IMR-90 (cell line): ENCODE data around the gene PRRX1. TPM values are rescaled to one million over a fixed set of nuclear protein-coding genes. Genes with fewer than 3 reads are reported as not detected.
A peak's percentile ranks its signal among the peaks of the same experiment; 100 is the strongest.

Source experiments
- ATAC-seq: fragments of 200-7000 bp; cut with Tn5 transposase; 2 replicates; pipeline ENCODE4 v1.9.1; 2020; ENCODE audit warnings: low read depth, mild to moderate bottlenecking, moderate library complexity
- BruUV-seq: library from RNA; stranded (reverse); fragments of 400-500 nt; replicated peaks from 2 replicates; lab custom pipeline; 2021; lab: Mats Ljungman, UMichigan
- CTCF ChIA-PET: fragments of 300-600 bp; formaldehyde crosslinking; extraction: SDS; loops from one replicate; lab custom pipeline; 2021; ENCODE audit warnings: antibody characterized with exemption; lab: Yijun Ruan, JAX
- POLR2A ChIA-PET: fragments of 300-600 bp; sonication (Branson Sonifier 250); formaldehyde crosslinking; loops from one replicate; lab custom pipeline; 2022; ENCODE audit warnings: antibody characterized with exemption; ENCODE audit not compliant: unreplicated experiment; lab: Charles Lee
- DNase-seq: peaks from one replicate; pipeline ENCODE4 v3.0.0; 2013
- H2AFZ ChIP-seq: replicated peaks from 2 replicates; pipeline ENCODE3; 2013; ENCODE audit warnings: low read length, mild to moderate bottlenecking; ENCODE audit not compliant: poor library complexity
- H2AK5ac ChIP-seq: 2 replicates; pipeline ENCODE4 v1.6.1; 2013; ENCODE audit warnings: low read depth, low read length, inconsistent platforms
- H2AK9ac ChIP-seq: replicated peaks from 2 replicates; pipeline ENCODE3; 2013; ENCODE audit warnings: mild to moderate bottlenecking, low read depth, low read length, moderate library complexity; ENCODE audit not compliant: poor library complexity
- H2BK120ac ChIP-seq: 2 replicates; pipeline ENCODE4 v1.6.1; 2013; ENCODE audit warnings: low read depth, low read length, inconsistent platforms
- H2BK15ac ChIP-seq: 3 replicates; pipeline ENCODE4 v1.6.1; 2013; ENCODE audit warnings: low read depth, low read length, inconsistent platforms
- H2BK20ac ChIP-seq: 2 replicates; pipeline ENCODE4 v1.6.1; 2013; ENCODE audit warnings: low read depth, mild to moderate bottlenecking, inconsistent platforms, low read length, moderate library complexity
- H2BK5ac ChIP-seq: 2 replicates; pipeline ENCODE4 v1.6.1; 2013; ENCODE audit warnings: mild to moderate bottlenecking, low read depth, low read length, inconsistent platforms; ENCODE audit not compliant: poor library complexity, severe bottlenecking
- H3K14ac ChIP-seq: replicated peaks from 2 replicates; pipeline ENCODE4 v1.6.1; 2013; ENCODE audit warnings: low read depth, low read length, inconsistent platforms
- H3K18ac ChIP-seq: 2 replicates; pipeline ENCODE4 v1.6.1; 2013; ENCODE audit warnings: low read depth, low read length, control low read depth
- H3K23ac ChIP-seq: 2 replicates; pipeline ENCODE4 v1.6.1; 2013; ENCODE audit warnings: low read depth, low read length, inconsistent platforms
- H3K27ac ChIP-seq: 2 replicates; pipeline ENCODE4 v1.5.1; 2013; ENCODE audit warnings: mild to moderate bottlenecking, control low read depth, low read length; ENCODE audit not compliant: insufficient read depth
- H3K27me3 ChIP-seq: 2 replicates; pipeline ENCODE4 v1.6.1; 2013; ENCODE audit warnings: low read length; ENCODE audit not compliant: control insufficient read depth, insufficient read depth
- H3K36me3 ChIP-seq: 2 replicates; pipeline ENCODE4 v1.6.1; 2013; ENCODE audit warnings: low read length, mixed read lengths; ENCODE audit not compliant: control insufficient read depth, insufficient read depth
- H3K4ac ChIP-seq: 2 replicates; pipeline ENCODE4 v1.6.1; 2013; ENCODE audit warnings: low read depth, low read length, inconsistent platforms
- H3K4me1 ChIP-seq: 2 replicates; pipeline ENCODE4 v1.6.1; 2013; ENCODE audit warnings: low read length, mixed read lengths; ENCODE audit not compliant: control insufficient read depth, insufficient read depth
- H3K4me2 ChIP-seq: 2 replicates; pipeline ENCODE4 v1.6.1; 2013; ENCODE audit warnings: low read depth, mild to moderate bottlenecking, control low read depth, low read length, moderate library complexity
- H3K4me3 ChIP-seq: 2 replicates; pipeline ENCODE4 v1.5.1; 2013; ENCODE audit warnings: low read depth, mild to moderate bottlenecking, control low read depth, low read length, moderate library complexity; ENCODE audit not compliant: insufficient read depth
- H3K56ac ChIP-seq: 2 replicates; pipeline ENCODE4 v1.6.1; 2013; ENCODE audit warnings: low read length, inconsistent platforms; ENCODE audit not compliant: insufficient read depth; ENCODE audit errors: extremely low read depth
- H3K79me1 ChIP-seq, 2 experiments: 2 replicates each; pipeline ENCODE4 v1.6.1; 2013; ENCODE audit warnings: low read length in 2 of 2, inconsistent platforms in 1 of 2, low read depth in 1 of 2
- H3K9ac ChIP-seq: 2 replicates; pipeline ENCODE4 v1.6.1; 2013; ENCODE audit warnings: low read depth, low read length, control low read depth
- H3K9me1 ChIP-seq: 2 replicates; pipeline ENCODE4 v1.6.1; 2013; ENCODE audit warnings: low read length, inconsistent platforms; ENCODE audit not compliant: insufficient read depth
- H3K9me3 ChIP-seq: 2 replicates; pipeline ENCODE4 v1.6.1; 2013; ENCODE audit warnings: low read length; ENCODE audit not compliant: control insufficient read depth, insufficient read depth
- H4K20me1 ChIP-seq: 2 replicates; pipeline ENCODE4 v1.6.1; 2013; ENCODE audit warnings: low read length, inconsistent platforms; ENCODE audit not compliant: insufficient read depth
- H4K5ac ChIP-seq: 2 replicates; pipeline ENCODE4 v1.6.1; 2013; ENCODE audit warnings: mild to moderate bottlenecking, low read depth, low read length, control low read depth
- H4K8ac ChIP-seq, 2 experiments: 2 replicates each; pipeline ENCODE4 v1.6.1; 2013; ENCODE audit warnings: low read depth in 2 of 2, low read length in 2 of 2, control low read depth in 1 of 2, inconsistent platforms in 1 of 2
- H4K91ac ChIP-seq: 2 replicates; pipeline ENCODE4 v1.6.1; 2013; ENCODE audit warnings: low read depth, low read length, inconsistent platforms; ENCODE audit not compliant: insufficient read depth
- BHLHE40 ChIP-seq: fragments of 150-350 bp; IDR thresholded peaks from 2 replicates; pipeline ENCODE4 v1.6.1; 2016; ENCODE audit warnings: mild to moderate bottlenecking, low read depth, low read length
- MAZ ChIP-seq: IDR thresholded peaks from 2 replicates; pipeline ENCODE4 v1.6.1; 2012; ENCODE audit warnings: low read depth, mild to moderate bottlenecking, low read length, improper control_type of control experiment, moderate library complexity, borderline replicate concordance
- NFE2L2 ChIP-seq: fragments of 150-350 bp; IDR thresholded peaks from 2 replicates; pipeline ENCODE4 v1.6.1; 2016; ENCODE audit warnings: low read depth, mild to moderate bottlenecking, low read length
- POLR2A ChIP-seq: IDR thresholded peaks from 2 replicates; pipeline ENCODE4 v1.6.1; 2012; ENCODE audit warnings: mild to moderate bottlenecking, low read depth, low read length
- RAD21 ChIP-seq: IDR thresholded peaks from 2 replicates; pipeline ENCODE4 v1.6.1; 2012; ENCODE audit warnings: low read length, improper control_type of control experiment
- RCOR1 ChIP-seq: IDR thresholded peaks from 2 replicates; pipeline ENCODE4 v1.6.1; 2012; ENCODE audit warnings: mild to moderate bottlenecking, low read length, improper control_type of control experiment; ENCODE audit not compliant: insufficient replicate concordance
- SMC3 ChIP-seq: fragments of 150-350 bp; IDR thresholded peaks from 2 replicates; pipeline ENCODE4 v1.6.1; 2016; ENCODE audit warnings: low read depth, mild to moderate bottlenecking, antibody characterized with exemption, low read length, moderate library complexity
- WGBS, 2 experiments: methylation state at CpG; one replicate each; pipeline versions ENCODE4 v1.1.5 to v1.1.7; 2013; ENCODE audit warnings: missing lambda C conversion rate in 2 of 2; ENCODE audit not compliant: insufficient read length in 1 of 2; ENCODE audit errors: extremely low coverage in 2 of 2; 5-methylcytosine and 5-hydroxymethylcytosine counted together
- dilution Hi-C: fragments of 300-500 bp; cut with HindIII; formaldehyde crosslinking; loops from one replicate; pipeline ENCODE4 v1.14.3; 2018; ENCODE audit warnings: low sequenced_read_pairs; ENCODE audit not compliant: unreplicated experiment
- in situ Hi-C: fragments of 300-500 bp; cut with MboI; formaldehyde crosslinking; loops from 3 replicates; pipeline ENCODE4 v1.14.3; 2019; ENCODE audit warnings: low sequenced_read_pairs, inconsistent platforms, mixed read lengths
- intact Hi-C: fragments of 100-400 bp; cut with micrococcal nuclease; formaldehyde crosslinking; loops from 2 replicates; pipeline ENCODE4 v1.10.0; 2022
- polyA plus RNA-seq, 3 experiments: library from polyadenylated mRNA; depleted of rRNA; stranded (reverse); fragments of >200 nt; gene quantifications; 2 replicates each; pipeline ENCODE4 v1.2.3, GENCODE V29; 2012; ENCODE audit warnings: low replicate concordance in 1 of 3
- total RNA-seq: library from RNA; depleted of rRNA; stranded (reverse); fragments of >200 nt; gene quantifications from 2 replicates; pipeline ENCODE4 v1.2.3, GENCODE V29; 2012
- TF ChIP-seq, protein P1 (sequence below): fragments of 150-350 bp; IDR thresholded peaks from 2 replicates; pipeline ENCODE4 v1.6.1; 2016; ENCODE audit warnings: low read depth, mild to moderate bottlenecking, low read length, moderate library complexity, borderline replicate concordance

Gene PRRX1
- total and polyA plus RNA-seq, 2 of the 4 experiments (the other 2 are of a cell fraction): 50.0 to 65.4 TPM

DNA sequence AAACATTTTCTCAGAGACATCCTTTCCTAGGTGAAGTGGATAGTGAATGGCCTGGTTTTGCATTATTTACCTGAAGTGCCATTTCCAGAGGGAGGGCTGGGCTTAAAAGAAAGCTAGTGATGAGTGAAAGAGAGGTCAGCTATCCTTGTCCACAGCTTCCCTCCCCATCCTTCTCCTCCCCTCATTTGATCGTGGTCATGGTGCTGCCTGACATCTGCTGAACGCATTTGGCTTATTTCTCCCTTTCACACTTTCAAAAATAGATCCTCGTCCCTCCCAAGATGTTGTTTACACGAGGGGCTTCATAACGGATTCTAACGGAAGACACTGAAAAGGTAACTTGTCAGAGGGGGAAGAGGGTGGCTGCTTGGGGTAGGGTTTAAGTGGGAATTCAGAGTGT lies 66.1 kb downstream of the PRRX1 start:
- H3K4me2 ChIP-seq: peak overlapping the region; percentile 23; the same call in 1 of the 2 replicates
- peaks cover 0 to 20% of the 10 kb centered on the region in 2 experiments; a peak in 2 of 4 replicates for H3K79me1 ChIP-seq
- ATAC-seq (no peak), DNase-seq (no peak)
- H3K4me3 ChIP-seq: no peak overlapping the region
- H2BK15ac ChIP-seq: no peak overlapping the region
- no peak overlapping the region for H4K5ac ChIP-seq
- H3K27ac ChIP-seq: no peak overlapping the region; the same call in 1 of the 2 replicates
- peaks cover 12% of the 10 kb centered on the region for H3K4me1 ChIP-seq
- CTCF ChIA-PET: interaction anchor here (0.9 kb wide), 1 partner anchor 12 kb away, joined by 3 read pairs; no protein-coding TSS in a partner anchor
- H4K91ac ChIP-seq: peak overlapping the region; percentile 46
- peak overlapping the region in 1 of 2 experiments; percentile 39; a peak in 2 of 4 replicates for H4K8ac ChIP-seq
- TF ChIP-seq NFE2L2 (no peak), POLR2A (no peak), BHLHE40 (no peak), RCOR1 (no peak), MAZ (no peak), RAD21 (no peak), SMC3 (no peak)
- TF ChIP-seq, protein P1, sequence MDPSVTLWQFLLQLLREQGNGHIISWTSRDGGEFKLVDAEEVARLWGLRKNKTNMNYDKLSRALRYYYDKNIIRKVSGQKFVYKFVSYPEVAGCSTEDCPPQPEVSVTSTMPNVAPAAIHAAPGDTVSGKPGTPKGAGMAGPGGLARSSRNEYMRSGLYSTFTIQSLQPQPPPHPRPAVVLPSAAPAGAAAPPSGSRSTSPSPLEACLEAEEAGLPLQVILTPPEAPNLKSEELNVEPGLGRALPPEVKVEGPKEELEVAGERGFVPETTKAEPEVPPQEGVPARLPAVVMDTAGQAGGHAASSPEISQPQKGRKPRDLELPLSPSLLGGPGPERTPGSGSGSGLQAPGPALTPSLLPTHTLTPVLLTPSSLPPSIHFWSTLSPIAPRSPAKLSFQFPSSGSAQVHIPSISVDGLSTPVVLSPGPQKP: no peak
- H3K36me3 ChIP-seq: peaks cover 20% of the 10 kb centered on the region
- POLR2A ChIA-PET: no interaction called here
- peak overlapping the region; percentile 43; the same call in 1 of the 2 replicates for H3K18ac ChIP-seq
- intact Hi-C loops: no loop called here
- peak overlapping the region; percentile 63 for H3K4ac ChIP-seq
- peak overlapping the region; percentile 34; the same call in 1 of the 2 replicates for H3K23ac ChIP-seq
- peak overlapping the region; percentile 45 for H2BK5ac ChIP-seq
- H2BK120ac ChIP-seq: peak overlapping the region; percentile 38
- WGBS, 2 experiments: no CpG with 5 or more reads among the region's 6 CpGs
- H3K9ac ChIP-seq: no peak overlapping the region
- in situ Hi-C loops: no loop called here
- H3K9me3 ChIP-seq: no peaks in the 10 kb centered on the region
- H2AK9ac ChIP-seq: peak overlapping the region; percentile 26
- no peak overlapping the region for H3K56ac ChIP-seq
- peak overlapping the region; percentile 42; the same call in 1 of the 2 replicates for H2BK20ac ChIP-seq
- BruUV-seq: no TSS peak
- peak overlapping the region; percentile 26 for H2AFZ ChIP-seq
- H3K14ac ChIP-seq: peak overlapping the region; percentile 7
- H2AK5ac ChIP-seq: peak overlapping the region; percentile 67
- no peaks in the 10 kb centered on the region for H4K20me1 ChIP-seq
- H3K27me3 ChIP-seq: no peaks in the 10 kb centered on the region
- dilution Hi-C loops: no loop called here
- peaks cover 12% of the 10 kb centered on the region for H3K9me1 ChIP-seq
